Left forelimb (tissue), 1 donor: ENCODE data around the gene PCAT6.
A peak's percentile ranks its signal among the peaks of the same experiment; 100 is the strongest.
"Not testable (repeated sequence)": the region's sequence is repeated elsewhere in the genome, so short reads cannot be mapped to it uniquely, and the experiment has no call there.

ENCODE experiments used
- DNase-seq: peaks from one replicate; pipeline ENCODE4 v3.0.0-alpha.2; 2018; ENCODE audit warnings: low spot score

The PCAT6 gene

DNA sequence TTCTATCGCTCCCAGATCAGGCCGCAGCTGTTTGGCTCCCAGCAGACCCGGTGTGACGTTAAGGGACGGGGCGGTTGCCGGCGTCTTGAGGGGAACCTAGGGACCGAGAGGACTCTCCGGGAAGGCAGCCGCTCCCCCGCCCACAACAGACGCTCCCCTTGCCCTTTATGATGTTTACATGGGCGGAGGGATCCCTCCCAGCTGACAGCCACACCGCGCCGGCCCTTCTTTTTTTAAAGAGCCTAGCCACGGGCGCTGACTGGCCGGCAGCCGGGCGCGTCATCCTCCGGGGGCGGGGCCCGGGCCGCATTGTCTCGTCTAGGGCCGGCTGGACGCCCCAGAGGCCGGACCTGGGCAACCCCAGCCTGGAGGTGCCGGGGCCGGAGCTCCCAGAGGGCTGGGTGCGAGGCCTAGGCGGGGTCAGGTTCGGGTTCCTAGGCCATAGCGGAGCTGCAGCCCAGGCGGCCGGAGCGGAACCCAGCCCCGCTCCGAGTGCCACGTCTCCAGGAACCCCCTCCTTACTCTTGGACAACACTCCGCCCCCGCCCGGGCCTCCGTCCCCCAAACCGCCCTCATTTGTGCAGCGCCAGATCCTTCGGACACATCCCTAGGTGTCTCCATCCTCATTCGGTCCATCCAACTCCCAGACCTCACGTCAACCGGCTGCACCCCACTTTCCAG lies at the start of gene PCAT6:
PCAT6 (plus strand) TSS at position 340 of the 681 bp plus-strand sequence.
- peak; percentile 96 for DNase-seq

DNA sequence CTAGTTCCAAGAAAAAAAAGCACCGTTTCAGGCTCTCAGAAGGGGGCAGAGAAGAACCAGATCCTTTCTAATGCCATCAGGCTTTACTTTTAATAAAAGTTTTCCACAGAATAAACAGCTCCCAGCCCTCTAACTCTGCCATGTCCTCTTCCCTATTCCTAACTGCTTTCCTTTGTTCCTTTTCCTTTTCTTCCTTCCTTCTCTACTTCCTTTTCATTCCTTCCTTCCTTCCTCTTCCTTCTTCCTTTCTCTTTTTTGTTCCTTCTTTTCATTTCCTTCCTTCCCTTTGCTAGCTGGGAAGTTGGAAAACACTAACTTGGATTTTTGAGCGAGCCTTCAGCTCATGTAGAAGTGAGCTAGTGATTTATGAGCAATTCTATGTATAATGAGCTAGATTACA lies 48.7 kb upstream of the PCAT6 start:
- DNase-seq = no peak

DNA sequence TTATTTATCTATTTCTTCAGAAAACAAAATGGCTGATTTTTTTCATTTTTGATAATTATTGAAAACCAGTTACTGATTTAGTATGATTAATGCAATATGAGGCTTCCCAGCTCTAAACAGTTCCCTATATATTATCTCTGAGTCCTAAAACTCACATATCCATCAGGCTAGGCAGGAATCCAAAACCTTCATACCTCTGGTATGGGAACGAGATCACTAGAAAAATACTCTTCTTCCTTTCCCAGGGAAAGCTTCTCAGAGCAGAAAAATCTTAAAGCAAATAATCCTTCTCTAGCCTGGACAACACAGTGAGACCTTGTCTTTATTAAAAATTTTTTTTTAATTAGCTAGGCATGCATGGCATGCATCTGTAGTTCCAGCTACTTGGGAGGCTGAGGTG lies 45.0 kb upstream of the PCAT6 start:
- no peak for DNase-seq

DNA sequence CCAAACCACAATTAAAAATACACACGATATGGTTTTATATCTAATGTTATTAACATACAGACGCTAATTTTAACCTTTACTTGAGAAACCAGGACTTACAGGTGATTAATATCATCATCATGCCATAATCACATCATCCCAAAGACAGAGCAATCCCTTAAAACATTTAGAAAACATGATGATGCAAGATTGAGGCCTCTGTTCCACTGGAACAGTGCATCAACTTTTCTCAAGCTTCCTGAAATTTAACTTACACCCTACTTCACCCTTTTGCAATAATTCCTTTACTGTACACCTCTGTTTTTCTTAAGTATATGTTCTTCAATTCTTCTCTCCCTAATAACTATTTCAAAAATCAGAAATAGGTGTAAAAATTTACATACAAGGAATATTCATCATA lies 40.6 kb upstream of the PCAT6 start:
- no peak for DNase-seq

DNA sequence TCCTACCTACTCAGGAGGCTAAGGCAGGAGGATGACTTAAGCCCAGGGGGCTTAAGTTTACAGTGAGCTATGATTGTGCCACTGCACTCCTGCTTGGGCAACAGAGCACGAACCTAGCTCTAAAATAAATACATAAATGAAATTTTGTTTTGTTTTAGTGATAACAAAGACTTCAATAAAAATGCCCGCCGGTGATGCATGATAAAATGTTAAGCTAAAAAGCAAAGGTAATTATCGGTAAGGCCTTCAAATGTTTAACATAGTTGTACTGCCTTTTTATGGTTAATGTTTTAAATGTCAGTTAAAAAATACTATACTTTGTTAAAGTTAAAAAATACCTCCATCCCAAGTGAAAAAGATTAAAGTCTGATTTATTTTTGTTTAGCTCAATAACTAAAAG lies 29.6 kb upstream of the PCAT6 start:
- DNase-seq = no peak

DNA sequence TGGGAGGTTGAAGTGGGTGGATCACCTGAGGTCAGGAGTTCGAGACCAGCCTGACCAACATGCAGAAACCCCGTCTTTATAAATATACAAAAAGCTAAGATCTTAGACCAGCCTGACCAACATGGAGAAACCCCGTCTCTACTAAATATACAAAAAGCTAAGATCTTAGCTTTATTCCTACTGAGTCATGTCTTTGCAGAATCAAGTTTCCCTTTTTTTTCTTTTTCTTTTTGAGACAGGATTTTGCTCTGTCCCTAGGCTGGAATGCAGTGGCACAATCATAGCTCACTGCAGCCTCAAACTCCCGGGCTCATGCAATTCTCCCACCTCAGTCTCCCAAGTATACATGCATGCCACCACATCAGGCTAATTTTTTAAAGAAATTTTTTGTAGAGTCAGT lies 23.9 kb upstream of the PCAT6 start:
- no peak for DNase-seq

DNA sequence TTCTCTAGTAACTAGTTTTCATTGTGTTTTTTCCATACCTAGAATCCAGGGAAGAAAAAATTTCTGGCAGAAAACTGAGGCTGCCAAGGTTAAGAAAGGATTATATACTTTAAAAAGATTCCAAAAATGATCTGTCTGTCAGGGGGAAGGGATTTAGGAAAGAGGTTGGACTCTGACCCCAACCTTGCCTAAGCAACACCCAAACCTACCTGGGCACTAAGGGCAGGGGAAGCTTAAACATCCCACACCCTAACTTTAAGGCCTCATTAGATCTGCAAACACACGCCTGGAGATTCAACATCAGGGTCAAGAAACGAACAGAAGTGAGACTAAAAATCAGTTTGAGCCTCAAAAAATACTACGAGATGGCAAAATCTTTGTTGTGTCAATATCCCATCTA lies 22.0 kb upstream of the PCAT6 start:
- DNase-seq = no peak

DNA sequence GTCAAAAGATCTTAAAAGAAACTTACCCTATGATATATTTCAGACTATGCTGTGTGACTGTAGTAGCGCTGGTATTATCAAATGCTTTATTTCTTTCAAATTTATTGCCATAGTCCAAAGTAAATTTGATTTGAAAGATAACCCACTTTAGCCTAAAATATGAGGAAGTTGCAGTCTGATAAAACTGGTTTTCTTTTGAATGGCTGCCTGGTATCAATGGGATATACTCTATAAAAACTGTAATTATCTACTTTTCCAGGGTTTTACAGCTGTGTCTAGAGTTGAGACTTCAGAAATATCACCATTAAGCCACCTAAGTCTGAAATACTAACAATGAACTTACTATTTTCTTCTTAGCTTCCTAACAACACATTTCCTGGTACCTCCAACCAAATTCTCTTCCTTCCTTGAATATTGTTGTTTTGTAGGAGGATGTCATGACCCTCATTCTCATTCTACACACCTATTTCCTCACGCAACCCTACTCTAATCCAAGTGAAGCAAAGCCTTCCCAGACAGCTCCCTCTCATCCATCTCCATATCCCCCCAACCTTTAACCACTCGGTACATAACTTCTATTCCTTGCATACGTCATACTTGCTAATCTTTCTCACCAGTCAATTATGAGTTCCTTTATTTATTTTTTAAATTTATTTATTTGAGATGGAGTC lies 19.5 kb upstream of the PCAT6 start:
- no peak for DNase-seq

DNA sequence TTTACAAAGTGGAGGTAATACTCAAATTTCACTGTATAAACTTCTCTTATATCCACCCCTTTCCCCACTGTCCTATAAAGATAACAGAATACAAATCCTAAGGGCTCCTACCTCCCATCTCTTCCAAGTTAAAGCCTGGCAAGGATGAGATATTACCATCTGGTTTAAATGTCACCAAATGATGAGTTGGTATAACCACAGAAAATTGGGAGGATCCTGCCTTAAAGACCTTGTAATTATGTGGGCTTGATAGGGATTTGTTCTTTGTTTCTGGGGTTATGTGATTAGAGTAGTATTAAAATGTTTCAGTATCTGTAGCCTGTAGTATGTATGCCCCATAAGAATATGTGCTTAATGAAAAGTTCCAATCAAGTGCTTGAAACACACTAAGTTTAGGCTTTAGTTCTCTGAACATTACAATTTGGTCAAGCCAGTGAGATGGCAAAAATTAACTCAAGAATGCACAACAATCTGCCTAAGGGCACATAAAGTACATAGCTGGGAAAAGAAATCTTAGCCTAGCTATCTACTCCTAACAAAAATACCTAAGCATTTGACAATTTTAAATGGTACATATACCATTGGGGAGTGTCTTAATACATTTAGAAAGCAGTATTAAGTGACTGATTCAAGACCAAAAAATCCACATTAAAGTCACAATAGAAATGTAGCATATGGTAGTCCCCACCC lies 16.6 kb upstream of the PCAT6 start:
- DNase-seq = no peak

DNA sequence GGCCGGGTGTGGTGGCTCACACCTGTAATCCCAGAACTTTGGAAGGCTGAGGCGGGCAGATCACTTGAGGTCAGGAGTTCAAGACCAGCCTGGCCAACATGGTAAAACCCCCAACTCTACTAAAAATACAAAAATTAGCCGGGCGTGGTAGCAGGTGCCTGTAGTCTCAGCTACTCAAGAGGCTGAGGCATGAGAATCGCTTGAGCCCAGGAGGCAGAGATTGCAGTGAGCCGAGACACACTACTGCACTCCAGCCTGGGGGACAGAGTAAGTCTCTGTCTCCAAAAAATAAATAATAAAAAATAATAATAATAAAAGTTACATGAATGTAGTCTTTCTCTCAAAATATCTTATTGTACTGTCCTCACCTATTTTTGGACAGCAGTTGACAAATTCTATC lies 15.8 kb upstream of the PCAT6 start:
- not testable (repeated sequence) for DNase-seq

DNA sequence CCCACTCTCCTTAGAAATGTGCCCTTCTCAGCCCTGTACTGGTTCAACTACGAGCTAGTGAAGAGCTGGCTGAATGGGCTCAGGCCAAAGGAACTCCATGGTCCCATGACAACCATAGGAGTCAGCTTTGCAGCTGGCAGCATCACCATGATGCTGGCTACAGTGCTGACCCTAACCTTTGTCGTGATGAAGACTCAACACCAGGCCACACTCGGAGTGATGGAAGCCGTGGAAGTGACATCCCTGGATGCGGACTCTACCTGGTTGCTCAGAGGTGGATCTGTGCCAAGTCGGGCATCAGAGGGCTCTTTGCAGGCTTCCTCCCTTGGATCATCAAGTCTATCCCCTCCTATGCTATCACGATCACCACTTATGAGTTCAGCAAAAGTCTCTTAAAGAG lies 14.1 kb upstream of the PCAT6 start:
- no peak for DNase-seq

DNA sequence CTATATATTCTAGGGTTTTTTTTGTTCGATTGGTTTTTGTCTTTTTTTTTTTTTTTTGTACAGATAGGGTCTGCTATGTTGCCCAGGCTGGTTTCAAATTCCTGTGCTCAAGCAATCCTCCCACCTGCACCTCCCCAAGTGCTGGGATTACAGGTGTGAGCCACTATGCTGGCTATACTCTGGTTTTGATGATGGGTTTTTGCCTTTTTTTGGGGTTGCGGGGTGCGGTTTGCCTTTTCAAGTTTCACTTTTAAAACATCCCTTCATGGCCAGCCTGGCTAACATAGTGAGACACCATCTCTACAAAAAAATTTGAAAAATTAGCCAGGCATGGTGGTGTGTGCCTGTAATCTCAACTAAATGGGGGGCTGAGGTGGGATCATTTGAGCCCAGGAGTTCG lies 12.5 kb upstream of the PCAT6 start:
- no peak for DNase-seq

DNA sequence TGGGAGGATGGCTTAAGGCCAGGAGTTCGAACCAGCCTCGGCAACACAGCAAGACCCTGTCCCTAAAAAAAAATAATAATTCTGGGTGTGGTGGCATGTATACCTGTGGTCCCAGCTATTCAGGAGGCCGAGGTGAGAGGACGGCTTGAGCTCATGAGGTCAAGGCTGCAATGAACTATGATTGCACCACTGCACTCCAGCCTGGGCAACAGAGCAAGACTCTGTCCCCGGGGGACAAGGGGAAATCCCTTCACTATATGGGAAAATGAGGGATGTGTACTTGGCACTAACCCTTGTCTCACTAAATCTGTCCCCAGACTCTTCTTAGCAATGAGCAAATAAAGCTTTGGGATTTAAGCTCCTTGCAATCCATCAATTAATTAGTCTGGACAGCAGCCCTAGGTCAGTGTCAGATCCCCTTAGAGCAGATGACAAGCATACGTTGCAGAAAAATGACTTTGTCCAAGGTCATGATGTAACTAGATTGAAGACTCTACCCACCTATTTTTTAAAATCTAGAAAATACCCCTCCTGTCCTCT lies 11.9 kb upstream of the PCAT6 start:
- DNase-seq = no peak

DNA sequence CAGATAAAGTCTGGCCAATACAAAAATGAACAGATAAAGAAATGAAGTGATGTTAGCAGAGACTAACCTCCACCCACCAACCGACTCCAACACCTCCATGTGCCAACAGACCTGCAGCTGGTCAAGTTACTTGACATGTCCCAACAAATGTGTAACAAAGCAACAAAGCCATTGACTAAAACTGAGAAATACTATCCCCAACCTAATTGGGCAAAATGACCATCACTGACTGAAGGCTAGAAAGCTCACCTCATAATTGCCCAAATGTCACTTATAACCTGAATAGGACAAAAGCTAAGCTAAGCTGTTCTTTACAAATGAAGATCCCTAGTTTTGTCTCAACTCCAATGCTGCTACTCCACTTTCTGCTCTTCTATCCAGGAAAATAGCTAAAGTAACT lies 10.0 kb upstream of the PCAT6 start:
- DNase-seq = no peak

DNA sequence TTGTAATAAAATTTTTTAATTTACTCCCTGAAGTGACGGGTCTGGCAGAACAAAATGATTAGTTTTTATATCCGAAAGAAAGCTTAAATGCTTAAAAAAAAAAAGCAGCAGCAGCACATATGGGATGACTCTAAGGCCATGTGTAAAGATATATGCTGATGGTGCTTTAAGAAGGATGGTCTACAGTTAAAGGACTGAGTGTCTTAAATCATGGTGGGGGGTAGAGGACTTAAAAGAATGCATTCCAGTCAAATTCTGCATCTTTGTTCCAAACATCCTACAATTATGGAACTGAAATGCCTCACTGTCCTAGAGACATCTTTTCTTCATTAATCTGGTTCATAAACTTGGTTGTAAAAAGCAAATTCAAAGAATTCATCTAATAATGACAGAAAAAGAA lies 9.6 kb upstream of the PCAT6 start:
- DNase-seq = no peak

DNA sequence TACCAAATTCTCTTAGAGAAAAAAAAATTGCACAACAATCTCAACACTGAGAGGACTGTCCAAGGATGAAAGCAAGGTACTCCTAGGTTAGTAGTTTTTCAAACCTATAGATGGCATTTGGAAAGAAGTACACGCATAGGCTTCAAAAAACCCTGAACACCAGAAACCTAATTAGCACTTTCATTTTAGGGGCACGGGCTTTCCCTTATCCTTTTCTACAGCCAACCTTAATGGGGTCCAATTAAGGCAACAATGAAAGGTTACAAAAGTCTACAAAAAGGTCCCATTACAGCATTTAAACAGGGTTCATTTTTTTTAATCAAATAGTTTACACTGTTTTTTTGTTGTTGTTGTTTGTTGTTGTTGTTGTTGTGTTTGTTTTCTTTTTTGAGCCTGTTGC lies 8.7 kb upstream of the PCAT6 start:
- DNase-seq = no peak

DNA sequence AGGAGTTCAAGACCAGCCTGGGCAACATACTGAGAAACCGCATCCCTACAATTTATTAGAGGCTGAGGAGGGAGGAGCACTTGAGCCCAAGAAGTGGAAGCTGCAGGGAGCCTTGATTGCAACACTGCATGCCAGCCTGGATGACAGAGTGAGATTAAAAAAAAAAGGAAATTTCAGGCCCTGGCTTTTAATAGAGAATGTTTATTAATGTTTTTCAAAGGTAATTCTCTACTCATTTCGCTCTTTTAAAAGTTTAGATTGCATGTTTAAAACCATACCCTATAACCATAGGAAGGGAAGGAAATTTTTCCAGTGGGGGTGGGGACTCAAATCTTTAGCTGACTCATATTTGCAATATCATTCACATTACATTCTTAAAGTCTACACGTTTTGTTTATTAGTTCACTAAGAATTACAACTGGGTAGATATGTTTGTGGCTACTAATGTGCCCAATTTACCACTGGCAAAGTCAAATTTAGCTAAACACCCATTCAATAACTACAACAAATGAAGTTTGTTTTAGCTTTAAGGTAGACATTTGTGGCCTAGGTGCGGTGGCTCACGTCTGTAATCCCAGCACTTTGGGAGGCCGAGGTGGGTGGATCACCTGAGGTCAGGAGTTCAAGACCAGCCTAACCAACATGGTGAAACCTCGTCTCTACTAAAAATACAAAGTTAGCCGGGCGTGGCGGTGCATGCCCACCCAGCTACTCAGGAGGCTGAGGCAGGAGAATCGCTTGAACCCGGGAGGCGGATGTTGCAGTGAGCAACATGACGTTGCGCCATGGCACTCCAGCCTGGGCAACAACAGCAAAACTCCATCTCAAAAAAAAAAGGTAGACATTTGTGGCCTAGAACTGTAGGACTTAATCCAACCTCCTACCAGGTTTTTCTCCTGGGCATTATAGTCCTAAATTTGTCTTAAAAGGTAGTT lies 7.5 kb upstream of the PCAT6 start:
- no peak for DNase-seq

DNA sequence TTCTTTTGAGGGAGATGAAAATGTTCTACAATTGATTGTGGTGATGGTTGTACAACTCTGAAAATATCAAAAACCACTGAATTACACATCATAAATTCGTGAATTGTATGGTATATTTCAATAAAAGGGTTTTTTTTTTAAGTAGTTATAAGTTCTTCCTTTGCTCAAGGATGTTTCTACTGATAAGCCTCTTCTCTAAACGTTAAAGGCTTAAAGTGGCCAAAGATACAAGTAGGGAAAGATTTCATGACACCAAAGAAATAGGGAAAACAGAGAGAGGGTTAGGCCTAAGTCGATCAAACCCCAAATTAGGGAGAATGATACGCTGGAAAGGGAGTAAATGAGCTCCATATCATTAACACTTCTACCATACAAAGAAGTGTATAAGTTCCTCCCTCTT lies 6.6 kb upstream of the PCAT6 start:
- no peak for DNase-seq

DNA sequence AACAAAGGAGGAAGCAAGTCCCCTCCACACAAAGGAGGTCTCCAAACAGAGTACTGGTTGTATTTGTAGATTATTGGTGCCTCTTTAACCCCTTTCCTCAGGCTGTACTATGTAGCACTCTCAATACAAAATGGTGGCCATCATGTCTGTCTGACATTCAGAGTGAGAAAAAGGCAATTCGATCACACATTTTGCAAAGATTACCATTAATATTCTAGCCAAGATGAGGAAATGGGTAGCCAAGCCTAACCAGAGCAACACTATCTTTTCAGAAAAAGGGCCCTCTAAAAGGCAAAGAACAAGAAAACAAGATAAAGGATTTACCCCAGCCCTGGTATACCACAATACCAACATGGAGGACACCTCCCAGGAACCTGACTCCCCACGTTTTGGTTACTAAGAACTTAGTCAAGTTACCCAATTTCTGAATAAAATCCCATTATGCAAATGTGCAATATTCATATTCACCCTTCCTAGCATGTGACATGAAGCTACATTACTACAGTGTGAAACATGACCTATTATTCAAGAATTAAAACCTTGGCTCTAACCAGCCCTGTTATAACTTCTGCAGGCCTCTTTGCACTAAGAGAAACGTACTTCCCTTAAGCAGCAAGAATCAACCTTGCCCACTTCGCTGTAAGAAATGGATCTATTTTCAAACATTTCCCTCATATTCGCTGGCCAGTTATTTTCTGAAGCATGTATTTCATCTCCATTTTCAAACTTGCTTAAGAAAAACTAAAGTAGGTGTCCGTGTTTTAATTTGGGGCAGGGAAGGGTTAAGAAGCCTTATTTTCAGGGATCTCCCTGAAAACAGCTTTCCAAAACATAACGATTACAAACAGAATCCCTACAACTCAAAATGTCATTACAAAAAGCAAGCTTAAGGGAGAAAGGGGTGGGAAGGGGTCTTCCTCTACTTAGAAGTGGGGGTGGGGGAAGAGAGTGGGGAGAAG lies 4.6 kb upstream of the PCAT6 start:
- no peak for DNase-seq

DNA sequence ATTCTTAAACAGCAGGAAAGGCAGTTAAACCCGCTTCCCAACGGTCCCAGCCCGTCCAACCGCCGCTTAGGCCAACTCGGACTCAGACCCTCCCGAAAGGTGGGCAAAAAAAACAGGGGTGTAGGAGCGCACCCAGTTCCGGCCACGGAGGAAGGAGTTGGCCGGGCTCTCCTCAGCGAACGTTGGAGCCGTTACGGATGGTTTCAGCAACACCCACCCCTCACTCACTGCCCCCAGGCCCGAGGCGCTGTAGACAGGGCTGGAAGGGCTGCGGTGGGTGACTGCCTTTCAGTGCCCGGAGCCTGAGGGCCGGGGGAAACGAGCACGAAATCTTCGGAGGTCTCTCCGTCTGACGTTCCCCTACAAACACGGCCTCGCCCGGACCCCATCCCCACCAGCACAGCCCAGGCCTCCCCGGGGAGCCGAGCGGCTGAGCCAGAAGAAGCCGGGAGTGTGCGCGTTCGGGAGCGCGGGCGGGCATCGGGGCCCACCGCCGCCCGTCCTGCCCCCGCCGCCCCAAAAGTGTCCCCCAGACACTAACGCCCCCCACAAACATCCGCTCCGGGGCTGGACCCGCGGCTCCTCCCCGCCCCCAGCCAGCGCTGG lies 3.8 kb upstream of the PCAT6 start:
- DNase-seq = peak; percentile 71
